HepG2 (cell line): ENCODE measurements around the gene AXDND1. TPM values are rescaled to one million over a fixed set of nuclear protein-coding genes. Genes with fewer than 3 reads are reported as not detected.

Experiments used
- KDM5B ChIP-seq: sonication (generic); formaldehyde crosslinking; IDR thresholded peaks from 2 replicates; pipeline ENCODE4 v1.4.0; 2020; ENCODE audit warnings: missing genetic modification reagents, mild to moderate bottlenecking, borderline replicate concordance
- RBM39 ChIP-seq: fragments of 200-400 bp; formaldehyde crosslinking; IDR thresholded peaks from one replicate; pipeline ENCODE4 v1.6.1; 2018; ENCODE audit warnings: antibody characterized with exemption, mild to moderate bottlenecking, low read depth, low read length; ENCODE audit not compliant: poor library complexity, severe bottlenecking
- REL ChIP-seq: sonication (generic); formaldehyde crosslinking; conservative IDR thresholded peaks from 2 replicates; pipeline ENCODE4 v1.8.0; 2022; ENCODE audit warnings: mild to moderate bottlenecking, missing genetic modification reagents, moderate library complexity
- SNRNP70 ChIP-seq: fragments of 200-400 bp; formaldehyde crosslinking; IDR thresholded peaks from 2 replicates; pipeline ENCODE4 v1.6.1; 2017; ENCODE audit warnings: mild to moderate bottlenecking, low read depth, low read length, moderate library complexity
- SYNCRIP ChIP-seq: fragments of 200-400 bp; formaldehyde crosslinking; IDR thresholded peaks from 2 replicates; pipeline ENCODE4 v1.6.1; 2018; ENCODE audit warnings: mild to moderate bottlenecking, low read depth, low read length; ENCODE audit not compliant: insufficient read depth
- TRIM24 ChIP-seq: sonication (generic); formaldehyde crosslinking; IDR thresholded peaks from 2 replicates; pipeline ENCODE4 v1.8.0; 2022; ENCODE audit warnings: mild to moderate bottlenecking, missing genetic modification reagents
- ZNF225 ChIP-seq: sonication (generic); formaldehyde crosslinking; IDR thresholded peaks from 2 replicates; pipeline ENCODE4 v1.4.0; 2020; ENCODE audit warnings: mild to moderate bottlenecking, missing genetic modification reagents
- ZNF569 ChIP-seq: sonication (generic); formaldehyde crosslinking; IDR thresholded peaks from 2 replicates; pipeline ENCODE4 v1.5.0; 2020; ENCODE audit warnings: mild to moderate bottlenecking, missing genetic modification reagents, moderate library complexity, borderline replicate concordance
- ZSCAN20 ChIP-seq: sonication (generic); formaldehyde crosslinking; IDR thresholded peaks from 2 replicates; pipeline ENCODE4 v1.4.0; 2020; ENCODE audit warnings: missing genetic modification reagents, mild to moderate bottlenecking, borderline replicate concordance
- polyA plus RNA-seq, 8 experiments: library from polyadenylated mRNA; depleted of rRNA in 3 of 8; stranded (reverse) in 7 of 8; unstranded in 1 of 8; fragments of >200 nt; fragmentation: Illumina TruSeq in 4 of 8; extraction: Trizol in 4 of 8; gene quantifications; 2 replicates each; pipeline versions ENCODE4 v1.2.1 to v1.2.3, GENCODE V29; 2011 to 2016; ENCODE audit warnings: low read depth in 4 of 8, missing spikeins in 1 of 8, mixed read lengths in 1 of 8; ENCODE audit not compliant: insufficient read depth in 1 of 8
- total RNA-seq, 5 experiments: library from RNA; depleted of rRNA; stranded (reverse); fragments of >200 nt; fragmentation: Illumina TruSeq; extraction: Trizol; gene quantifications; 2 replicates each; pipeline ENCODE4 v1.2.3, GENCODE V29; 2016; ENCODE audit warnings: low read depth in 1 of 5
- TF ChIP-seq, protein P1 (sequence below): sonication (generic); formaldehyde crosslinking; IDR thresholded peaks from 2 replicates; pipeline ENCODE4 v1.8.0; 2022; ENCODE audit warnings: mild to moderate bottlenecking, missing genetic modification reagents, moderate library complexity
- TF ChIP-seq, protein P2 (sequence below): sonication (generic); formaldehyde crosslinking; IDR thresholded peaks from 2 replicates; pipeline ENCODE4 v1.5.0; 2020; ENCODE audit warnings: missing genetic modification reagents
- TF ChIP-seq, protein P3 (sequence below): IDR thresholded peaks from 2 replicates; pipeline ENCODE4 v1.6.1; 2016; ENCODE audit warnings: missing genetic modification reagents, missing compliant biosample characterization

The AXDND1 gene
- total and polyA plus RNA-seq, 2 of the 13 experiments (the other 11 are each of a cell fraction or from before 2014, with no cell fraction given): 0.15 to 0.40 TPM

DNA sequence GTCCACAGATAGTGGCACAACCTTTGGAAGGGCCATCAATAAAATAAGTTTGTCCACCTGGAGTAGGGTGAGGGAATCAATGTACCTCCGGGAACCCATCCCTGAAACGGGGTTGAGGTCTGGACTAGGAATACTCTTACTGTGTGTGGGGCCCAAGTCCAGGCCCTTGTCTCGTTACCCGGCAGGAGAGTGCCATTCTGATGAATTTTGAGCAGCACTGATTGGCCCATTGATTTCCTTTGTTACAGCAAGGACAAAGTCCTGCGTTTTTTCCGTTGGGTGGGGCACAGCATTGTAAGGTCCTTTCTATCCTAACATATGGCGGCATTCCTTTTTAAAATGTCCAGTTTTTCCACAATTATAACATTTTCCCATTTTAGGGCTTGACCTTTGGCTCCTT, 75.2 kb downstream of the AXDND1 start (continued):
- no peak for TF ChIP-seq RBM39
- no peak for TF ChIP-seq SYNCRIP
- TF ChIP-seq, protein P1, sequence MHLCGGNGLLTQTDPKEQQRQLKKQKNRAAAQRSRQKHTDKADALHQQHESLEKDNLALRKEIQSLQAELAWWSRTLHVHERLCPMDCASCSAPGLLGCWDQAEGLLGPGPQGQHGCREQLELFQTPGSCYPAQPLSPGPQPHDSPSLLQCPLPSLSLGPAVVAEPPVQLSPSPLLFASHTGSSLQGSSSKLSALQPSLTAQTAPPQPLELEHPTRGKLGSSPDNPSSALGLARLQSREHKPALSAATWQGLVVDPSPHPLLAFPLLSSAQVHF (CRISPR knock-in tag): no peak
- no peak for TF ChIP-seq ZNF569 (CRISPR knock-in tag)
- TF ChIP-seq SNRNP70: no peak
- TF ChIP-seq KDM5B (CRISPR knock-in tag): no peak
- TF ChIP-seq, protein P2, sequence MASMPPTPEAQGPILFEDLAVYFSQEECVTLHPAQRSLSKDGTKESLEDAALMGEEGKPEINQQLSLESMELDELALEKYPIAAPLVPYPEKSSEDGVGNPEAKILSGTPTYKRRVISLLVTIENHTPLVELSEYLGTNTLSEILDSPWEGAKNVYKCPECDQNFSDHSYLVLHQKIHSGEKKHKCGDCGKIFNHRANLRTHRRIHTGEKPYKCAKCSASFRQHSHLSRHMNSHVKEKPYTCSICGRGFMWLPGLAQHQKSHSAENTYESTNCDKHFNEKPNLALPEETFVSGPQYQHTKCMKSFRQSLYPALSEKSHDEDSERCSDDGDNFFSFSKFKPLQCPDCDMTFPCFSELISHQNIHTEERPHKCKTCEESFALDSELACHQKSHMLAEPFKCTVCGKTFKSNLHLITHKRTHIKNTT (CRISPR knock-in tag): no peak
- TF ChIP-seq, protein P3, sequence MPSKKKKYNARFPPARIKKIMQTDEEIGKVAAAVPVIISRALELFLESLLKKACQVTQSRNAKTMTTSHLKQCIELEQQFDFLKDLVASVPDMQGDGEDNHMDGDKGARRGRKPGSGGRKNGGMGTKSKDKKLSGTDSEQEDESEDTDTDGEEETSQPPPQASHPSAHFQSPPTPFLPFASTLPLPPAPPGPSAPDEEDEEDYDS (CRISPR knock-in tag): no peak
- TF ChIP-seq TRIM24 (CRISPR knock-in tag): no peak
- no peak for TF ChIP-seq ZNF225 (CRISPR knock-in tag)
- TF ChIP-seq ZSCAN20 (CRISPR knock-in tag): no peak
- TF ChIP-seq REL (CRISPR knock-in tag): no peak
- TF ChIP-seq, all 625 proteins: peak for 11
